SK-N-SH (cell line): ENCODE measurements around the gene ADAMTS17. TPM values are rescaled to one million over a fixed set of nuclear protein-coding genes. Genes with fewer than 3 reads are reported as not detected.

ENCODE experiments used
- CTCF ChIA-PET: fragments of 300-600, 350-600 bp; formaldehyde crosslinking; extraction: SDS; loops from one replicate; lab custom pipeline; 2021; lab: Yijun Ruan, JAX
- POLR2A ChIA-PET: fragments of 350-600 bp; sonication (Branson Sonifier 250); formaldehyde crosslinking; extraction: SDS; loops from one replicate; lab custom pipeline; 2020; ENCODE audit warnings: antibody characterized with exemption, inconsistent platforms; lab: Yijun Ruan, JAX
- DNase-seq: peaks from one replicate; pipeline ENCODE4 v3.0.0; 2012
- H2AFZ ChIP-seq: fragments of 200-600 bp; sonication (generic); 2 replicates; pipeline ENCODE4 v1.8.1; 2016; ENCODE audit warnings: antibody characterized with exemption, mild to moderate bottlenecking, low read depth
- H3F3A ChIP-seq: fragments of 200-600 bp; sonication (generic); replicated peaks from 2 replicates; pipeline ENCODE3; 2016; ENCODE audit warnings: antibody characterized with exemption, mild to moderate bottlenecking; ENCODE audit not compliant: insufficient read depth
- H3K27ac ChIP-seq, 2 experiments: fragments of 200-500 bp in 1 of 2; fragments of 200-600 bp in 1 of 2; sonication (Bioruptor generic) in 1 of 2; sonication (generic), shearing (Covaris generic) in 1 of 2; 2 replicates each; pipeline versions ENCODE4 v1.5.1 to v1.6.1; 2014 to 2016; ENCODE audit warnings: low read depth in 2 of 2, inconsistent platforms in 1 of 2, low read length in 1 of 2, mild to moderate bottlenecking in 1 of 2, mixed read lengths in 1 of 2
- H3K27me3 ChIP-seq: fragments of 200-600 bp; sonication (generic), shearing (Covaris generic); 2 replicates; pipeline ENCODE4 v1.6.1; 2016; ENCODE audit warnings: mixed run types; ENCODE audit not compliant: insufficient read depth
- H3K36me3 ChIP-seq, 2 experiments: fragments of 200-500 bp in 1 of 2; fragments of 200-600 bp in 1 of 2; sonication (Bioruptor generic) in 1 of 2; sonication (generic) in 1 of 2; replicated peaks in 1 of 2; 2 replicates each; pipeline versions ENCODE3 to v1.5.1; 2014 to 2016; ENCODE audit warnings: low read length in 1 of 2, mild to moderate bottlenecking in 1 of 2; ENCODE audit not compliant: insufficient read depth in 2 of 2, control insufficient read depth in 1 of 2
- H3K4me1 ChIP-seq, 2 experiments: fragments of 200-500 bp in 1 of 2; fragments of 200-600 bp in 1 of 2; sonication (Bioruptor generic) in 1 of 2; sonication (generic), shearing (Covaris generic) in 1 of 2; 2 replicates each; pipeline versions ENCODE4 v1.5.1 to v1.6.1; 2014 to 2016; ENCODE audit warnings: low read depth in 1 of 2, low read length in 1 of 2, mixed run types in 1 of 2; ENCODE audit not compliant: insufficient read depth in 2 of 2, control insufficient read depth in 1 of 2
- H3K4me2 ChIP-seq: fragments of 200-600 bp; sonication (generic), shearing (Covaris generic); 2 replicates; pipeline ENCODE4 v1.6.1; 2017; ENCODE audit warnings: mixed run types
- H3K4me3 ChIP-seq, 2 experiments: fragments of 200-500 bp in 1 of 2; fragments of 200-600 bp in 1 of 2; sonication (Bioruptor generic) in 1 of 2; sonication (generic), shearing (Covaris generic) in 1 of 2; 2 replicates each; pipeline versions ENCODE4 v1.5.1 to v1.8.1; 2014 to 2016; ENCODE audit warnings: low read depth in 2 of 2, inconsistent platforms in 1 of 2, low read length in 1 of 2, mild to moderate bottlenecking in 1 of 2, mixed read lengths in 1 of 2, moderate library complexity in 1 of 2
- H3K79me2 ChIP-seq: fragments of 200-600 bp; sonication (generic); 2 replicates; pipeline ENCODE4 v1.8.1; 2017; ENCODE audit warnings: mild to moderate bottlenecking; ENCODE audit not compliant: insufficient read depth
- H3K9ac ChIP-seq: fragments of 200-600 bp; sonication (generic); 2 replicates; pipeline ENCODE4 v1.6.1; 2017; ENCODE audit warnings: mixed run types
- H3K9me2 ChIP-seq: fragments of 200-600 bp; sonication (generic); 2 replicates; pipeline ENCODE4 v1.6.1; 2017; ENCODE audit warnings: mixed run types
- H3K9me3 ChIP-seq: fragments of 200-600 bp; sonication (generic); 2 replicates; pipeline ENCODE4 v1.6.1; 2017; ENCODE audit warnings: mixed run types, mild to moderate bottlenecking, moderate library complexity
- H4K20me1 ChIP-seq: fragments of 200-600 bp; sonication (generic); 2 replicates; pipeline ENCODE4 v1.6.1; 2017; ENCODE audit warnings: mild to moderate bottlenecking, mixed run types; ENCODE audit not compliant: insufficient read depth
- CTCF ChIP-seq: fragments of 200-600 bp; sonication (generic); IDR thresholded peaks from 2 replicates; pipeline ENCODE4 v1.6.1; 2017; ENCODE audit warnings: antibody characterized with exemption, mild to moderate bottlenecking, moderate library complexity
- ELF1 ChIP-seq: IDR thresholded peaks from 2 replicates; pipeline ENCODE4 v1.4.0; 2012
- EZH2phosphoT487 ChIP-seq: fragments of 200-600 bp; sonication (generic); IDR thresholded peaks from 2 replicates; pipeline ENCODE4 v1.6.1; 2017; ENCODE audit warnings: low read depth, mixed run types, mild to moderate bottlenecking, antibody characterized with exemption, moderate library complexity, borderline replicate concordance
- FOXJ3 ChIP-seq: sonication (generic); formaldehyde crosslinking; IDR thresholded peaks from 2 replicates; pipeline ENCODE4 v1.5.1; 2020; ENCODE audit warnings: mild to moderate bottlenecking, missing genetic modification reagents
- GABPA ChIP-seq: IDR thresholded peaks from 2 replicates; pipeline ENCODE4 v1.4.0; 2012; ENCODE audit warnings: low read depth, mild to moderate bottlenecking
- GATA2 ChIP-seq: sonication (generic); formaldehyde crosslinking; IDR thresholded peaks from 2 replicates; pipeline ENCODE4 v1.5.0; 2020; ENCODE audit warnings: mild to moderate bottlenecking, missing genetic modification reagents
- IRF3 ChIP-seq: fragments of 150-350 bp; IDR thresholded peaks from 2 replicates; pipeline ENCODE4 v1.6.1; 2016; ENCODE audit warnings: mild to moderate bottlenecking, low read depth, low read length
- MEF2A ChIP-seq: IDR thresholded peaks from 2 replicates; pipeline ENCODE4 v1.4.0; 2012; ENCODE audit warnings: low read depth, borderline replicate concordance
- MXI1 ChIP-seq: IDR thresholded peaks from 2 replicates; pipeline ENCODE4 v1.6.1; 2012; ENCODE audit warnings: mild to moderate bottlenecking, low read depth, low read length, improper control_type of control experiment
- NFIC ChIP-seq: IDR thresholded peaks from 2 replicates; pipeline ENCODE4 v1.4.0; 2012; ENCODE audit warnings: borderline replicate concordance
- POLR2AphosphoS5 ChIP-seq: IDR thresholded peaks from 2 replicates; pipeline ENCODE4 v1.6.1; 2012; ENCODE audit warnings: low read depth, low read length
- RAD21 ChIP-seq: IDR thresholded peaks from 2 replicates; pipeline ENCODE4 v1.6.1; 2012; ENCODE audit warnings: mild to moderate bottlenecking, low read length
- RFX5 ChIP-seq: IDR thresholded peaks from 2 replicates; pipeline ENCODE4 v1.6.1; 2012; ENCODE audit warnings: mild to moderate bottlenecking, improper control_type of control experiment, low read length
- SIN3A ChIP-seq: IDR thresholded peaks from 2 replicates; pipeline ENCODE4 v1.6.1; 2012; ENCODE audit warnings: low read depth, mild to moderate bottlenecking, low read length, moderate library complexity, borderline replicate concordance
- TCF12 ChIP-seq: IDR thresholded peaks from 2 replicates; pipeline ENCODE4 v1.4.0; 2012
- TEAD4 ChIP-seq: IDR thresholded peaks from 2 replicates; pipeline ENCODE4 v1.4.0; 2012; ENCODE audit warnings: mild to moderate bottlenecking, borderline replicate concordance; ENCODE audit not compliant: insufficient read depth
- ZBTB33 ChIP-seq: IDR thresholded peaks from 2 replicates; pipeline ENCODE4 v1.4.0; 2012; ENCODE audit warnings: low read depth, borderline replicate concordance
- WGBS: methylation state at CpG from one replicate; pipeline ENCODE4 v1.1.6; 2017; ENCODE audit warnings: low lambda C conversion rate; 5-methylcytosine and 5-hydroxymethylcytosine counted together
- polyA plus RNA-seq, 3 experiments: library from polyadenylated mRNA; depleted of rRNA; stranded (reverse); fragments of >200 nt; gene quantifications; 2 replicates each; pipeline ENCODE4 v1.2.3, GENCODE V29; 2012
- TF ChIP-seq, protein P1 (sequence below): fragments of 150-350 bp; IDR thresholded peaks from 2 replicates; pipeline ENCODE4 v1.6.1; 2017; ENCODE audit warnings: antibody characterized with exemption, low read length, low read depth, borderline replicate concordance
- TF ChIP-seq, protein P2 (sequence below): IDR thresholded peaks from 2 replicates; pipeline ENCODE4 v1.4.0; 2012; ENCODE audit warnings: low read depth

The ADAMTS17 gene
- polyA plus RNA-seq, 1 of the 3 experiments (the other 2 are of a cell fraction), result not detected

GRCh38 chr15:100098705-100099104 is 243.1 kb downstream of the ADAMTS17 start:
- Histone ChIP-seq H3K9me3 (no peaks in the 10 kb centered on the region), H3K4me1 (no peaks in the 10 kb centered on the region; a peak in 1 of 4 replicates), H3K9me2 (no peaks in the 10 kb centered on the region), H3K4me3 (no peak overlapping the region), H4K20me1 (no peaks in the 10 kb centered on the region), H3F3A (no peaks in the 10 kb centered on the region), H2AFZ (no peak overlapping the region), H3K27me3 (no peaks in the 10 kb centered on the region), H3K27ac (no peak overlapping the region), H3K4me2 (no peak overlapping the region), H3K36me3 (no peaks in the 10 kb centered on the region), H3K79me2 (no peaks in the 10 kb centered on the region), H3K9ac (no peak overlapping the region)
- WGBS, result 58% methylated on average over 3 of the region's 3 CpGs
- TF ChIP-seq CTCF (no peak), GATA2 (CRISPR knock-in tag) (no peak), ELF1 (no peak), NFIC (no peak), SIN3A (no peak), GABPA (no peak)
- TF ChIP-seq, protein P1, sequence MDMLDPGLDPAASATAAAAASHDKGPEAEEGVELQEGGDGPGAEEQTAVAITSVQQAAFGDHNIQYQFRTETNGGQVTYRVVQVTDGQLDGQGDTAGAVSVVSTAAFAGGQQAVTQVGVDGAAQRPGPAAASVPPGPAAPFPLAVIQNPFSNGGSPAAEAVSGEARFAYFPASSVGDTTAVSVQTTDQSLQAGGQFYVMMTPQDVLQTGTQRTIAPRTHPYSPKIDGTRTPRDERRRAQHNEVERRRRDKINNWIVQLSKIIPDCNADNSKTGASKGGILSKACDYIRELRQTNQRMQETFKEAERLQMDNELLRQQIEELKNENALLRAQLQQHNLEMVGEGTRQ, result no peak
- CTCF ChIA-PET, result interaction anchor here (3.2 kb wide), 1 partner anchor 240 kb away, joined by 9 read pairs; no protein-coding TSS in a partner anchor
- POLR2A ChIA-PET, result no interaction called here
- no peak for DNase-seq

GRCh38 chr15:100097342-100098127 is 244.2 kb downstream of the ADAMTS17 start:
- ChIA-PET CTCF (no interaction called here), POLR2A (no interaction called here)
- Histone ChIP-seq H3K27me3 (no peaks in the 10 kb centered on the region), H3K4me1 (no peaks in the 10 kb centered on the region; a peak in 1 of 4 replicates), H3K79me2 (no peaks in the 10 kb centered on the region), H3F3A (no peaks in the 10 kb centered on the region), H4K20me1 (no peaks in the 10 kb centered on the region), H3K9me3 (no peaks in the 10 kb centered on the region), H3K4me3 (no peak overlapping the region), H3K36me3 (no peaks in the 10 kb centered on the region), H3K27ac (no peak overlapping the region), H3K9me2 (no peaks in the 10 kb centered on the region), H2AFZ (no peak overlapping the region), H3K9ac (no peak overlapping the region), H3K4me2 (no peak overlapping the region)
- no peak for DNase-seq
- WGBS, result 39% methylated on average over 9 of the region's 13 CpGs
- TF ChIP-seq, protein P1, result no peak
- TF ChIP-seq IRF3 (no peak), TCF12 (no peak), FOXJ3 (CRISPR knock-in tag) (no peak), EZH2phosphoT487 (no peak), GATA2 (CRISPR knock-in tag) (no peak), RFX5 (no peak), POLR2AphosphoS5 (no peak), TEAD4 (no peak), MXI1 (no peak), MEF2A (no peak), SIN3A (no peak), RAD21 (no peak), ZBTB33 (no peak)
- TF ChIP-seq, protein P2, sequence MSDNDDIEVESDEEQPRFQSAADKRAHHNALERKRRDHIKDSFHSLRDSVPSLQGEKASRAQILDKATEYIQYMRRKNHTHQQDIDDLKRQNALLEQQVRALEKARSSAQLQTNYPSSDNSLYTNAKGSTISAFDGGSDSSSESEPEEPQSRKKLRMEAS, result no peak
